Mammary epithelial cell (primary cell): ENCODE measurements around the gene NCAM1.

Source experiments
- EZH2 ChIP-seq: IDR thresholded peaks from 2 replicates; pipeline ENCODE4 v1.6.1; 2012; ENCODE audit warnings: low read length, inconsistent platforms, borderline replicate concordance
- TF ChIP-seq, protein P1 (sequence below), 2 donors: IDR thresholded peaks in 1 of 2; conservative IDR thresholded peaks in 1 of 2; 2 replicates each; pipeline ENCODE4 v1.5.1; 2011 to 2012; ENCODE audit warnings: inconsistent platforms in 2 of 2, low read length in 2 of 2, mild to moderate bottlenecking in 2 of 2, control low read depth in 1 of 2, low read depth in 1 of 2; ENCODE audit not compliant: insufficient read depth in 1 of 2; ENCODE audit errors: extremely low read depth in 1 of 2

DNA sequence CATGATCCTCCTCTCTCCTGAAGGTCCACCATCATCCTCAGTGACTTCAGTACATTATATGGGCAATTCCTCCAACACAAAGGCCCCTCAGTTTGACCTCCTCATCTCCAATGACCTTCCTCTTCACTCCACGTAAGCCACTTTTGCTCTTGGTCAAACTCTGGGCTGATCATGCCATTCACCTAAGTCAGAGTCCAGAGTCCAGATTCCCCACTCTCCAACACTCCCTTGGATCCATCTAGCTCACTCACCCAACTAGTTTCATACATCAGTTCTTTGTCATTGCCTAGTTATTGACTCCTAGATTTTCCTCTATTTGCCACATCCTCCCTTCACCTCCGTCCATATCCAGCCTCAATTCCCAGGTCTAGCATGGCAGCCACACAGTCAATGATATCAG, 322.7 kb downstream of the NCAM1 start:
- no peak for TF ChIP-seq EZH2
- TF ChIP-seq, protein P1, sequence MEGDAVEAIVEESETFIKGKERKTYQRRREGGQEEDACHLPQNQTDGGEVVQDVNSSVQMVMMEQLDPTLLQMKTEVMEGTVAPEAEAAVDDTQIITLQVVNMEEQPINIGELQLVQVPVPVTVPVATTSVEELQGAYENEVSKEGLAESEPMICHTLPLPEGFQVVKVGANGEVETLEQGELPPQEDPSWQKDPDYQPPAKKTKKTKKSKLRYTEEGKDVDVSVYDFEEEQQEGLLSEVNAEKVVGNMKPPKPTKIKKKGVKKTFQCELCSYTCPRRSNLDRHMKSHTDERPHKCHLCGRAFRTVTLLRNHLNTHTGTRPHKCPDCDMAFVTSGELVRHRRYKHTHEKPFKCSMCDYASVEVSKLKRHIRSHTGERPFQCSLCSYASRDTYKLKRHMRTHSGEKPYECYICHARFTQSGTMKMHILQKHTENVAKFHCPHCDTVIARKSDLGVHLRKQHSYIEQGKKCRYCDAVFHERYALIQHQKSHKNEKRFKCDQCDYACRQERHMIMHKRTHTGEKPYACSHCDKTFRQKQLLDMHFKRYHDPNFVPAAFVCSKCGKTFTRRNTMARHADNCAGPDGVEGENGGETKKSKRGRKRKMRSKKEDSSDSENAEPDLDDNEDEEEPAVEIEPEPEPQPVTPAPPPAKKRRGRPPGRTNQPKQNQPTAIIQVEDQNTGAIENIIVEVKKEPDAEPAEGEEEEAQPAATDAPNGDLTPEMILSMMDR (conservative IDR thresholded peaks at IDR 0.05 in 1 of 2, IDR thresholded peaks at IDR 0.05 in 1 of 2; ENCODE audit: extremely low read depth in 1 of 2, insufficient read depth in 1 of 2, low read depth in 1 of 2, low read length in 2 of 2) = no peak
